Measurements from ENCODE around the gene RPH3AL.

Gene RPH3AL

DNA sequence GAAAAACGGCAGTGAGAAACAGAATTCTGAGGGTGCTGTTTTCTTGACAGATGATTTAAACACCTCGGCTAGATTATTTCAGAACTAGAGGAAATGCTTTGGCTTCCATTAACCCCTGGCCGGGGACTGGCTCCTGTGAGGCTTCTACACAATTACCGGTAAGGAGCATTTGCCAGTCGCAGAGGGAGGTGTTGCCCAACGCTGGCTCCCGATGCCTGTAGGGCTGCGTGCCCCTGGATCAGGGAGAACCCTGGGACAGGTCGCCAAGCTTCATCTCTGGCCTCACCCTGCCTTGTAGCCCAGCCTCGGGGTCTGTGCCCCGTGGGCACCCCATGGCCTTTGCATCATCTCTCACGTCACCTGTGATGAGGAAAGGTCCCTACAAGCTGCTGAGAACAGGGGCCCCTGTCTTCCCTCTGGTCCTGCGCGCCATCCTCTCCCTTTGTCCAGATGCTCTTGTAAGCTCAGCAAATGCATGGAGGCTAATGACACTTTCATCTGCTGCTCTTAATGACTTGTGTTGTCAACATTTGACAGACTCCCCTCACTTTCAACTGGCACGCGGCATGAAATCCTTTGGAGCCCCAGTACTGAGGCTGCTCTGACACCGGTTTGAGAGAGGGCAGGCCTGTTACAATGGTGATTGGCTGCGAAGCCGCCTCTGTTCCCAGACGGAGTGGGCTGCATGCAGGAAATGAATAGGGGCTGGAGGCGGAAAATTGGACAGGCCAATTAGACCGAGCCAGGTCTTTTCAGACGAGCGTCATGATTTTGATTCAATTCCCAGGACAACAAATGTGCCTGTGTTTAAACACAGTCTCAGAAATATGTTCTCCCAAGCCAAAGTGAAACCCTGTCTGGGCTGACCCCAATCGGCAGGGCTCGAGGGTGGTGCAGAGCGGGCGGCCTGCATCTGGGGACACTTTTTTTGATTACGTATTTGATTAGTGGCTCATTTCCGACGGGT, 85.6 kb downstream of the RPH3AL start:
- H3K4me3 ChIP-seq (ENCODE audit: low read depth, low read length) = no peak overlapping the region
- in situ Hi-C loops (cut with HindIII; ENCODE audit: low sequenced_read_pairs) = no loop called here
- TF ChIP-seq, protein P1, sequence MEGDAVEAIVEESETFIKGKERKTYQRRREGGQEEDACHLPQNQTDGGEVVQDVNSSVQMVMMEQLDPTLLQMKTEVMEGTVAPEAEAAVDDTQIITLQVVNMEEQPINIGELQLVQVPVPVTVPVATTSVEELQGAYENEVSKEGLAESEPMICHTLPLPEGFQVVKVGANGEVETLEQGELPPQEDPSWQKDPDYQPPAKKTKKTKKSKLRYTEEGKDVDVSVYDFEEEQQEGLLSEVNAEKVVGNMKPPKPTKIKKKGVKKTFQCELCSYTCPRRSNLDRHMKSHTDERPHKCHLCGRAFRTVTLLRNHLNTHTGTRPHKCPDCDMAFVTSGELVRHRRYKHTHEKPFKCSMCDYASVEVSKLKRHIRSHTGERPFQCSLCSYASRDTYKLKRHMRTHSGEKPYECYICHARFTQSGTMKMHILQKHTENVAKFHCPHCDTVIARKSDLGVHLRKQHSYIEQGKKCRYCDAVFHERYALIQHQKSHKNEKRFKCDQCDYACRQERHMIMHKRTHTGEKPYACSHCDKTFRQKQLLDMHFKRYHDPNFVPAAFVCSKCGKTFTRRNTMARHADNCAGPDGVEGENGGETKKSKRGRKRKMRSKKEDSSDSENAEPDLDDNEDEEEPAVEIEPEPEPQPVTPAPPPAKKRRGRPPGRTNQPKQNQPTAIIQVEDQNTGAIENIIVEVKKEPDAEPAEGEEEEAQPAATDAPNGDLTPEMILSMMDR (IDR thresholded peaks at IDR 0.05; ENCODE audit: low read depth, low read length) = no peak
- DNase-seq (ENCODE audit: low read depth, low spot score) = no peak

DNA sequence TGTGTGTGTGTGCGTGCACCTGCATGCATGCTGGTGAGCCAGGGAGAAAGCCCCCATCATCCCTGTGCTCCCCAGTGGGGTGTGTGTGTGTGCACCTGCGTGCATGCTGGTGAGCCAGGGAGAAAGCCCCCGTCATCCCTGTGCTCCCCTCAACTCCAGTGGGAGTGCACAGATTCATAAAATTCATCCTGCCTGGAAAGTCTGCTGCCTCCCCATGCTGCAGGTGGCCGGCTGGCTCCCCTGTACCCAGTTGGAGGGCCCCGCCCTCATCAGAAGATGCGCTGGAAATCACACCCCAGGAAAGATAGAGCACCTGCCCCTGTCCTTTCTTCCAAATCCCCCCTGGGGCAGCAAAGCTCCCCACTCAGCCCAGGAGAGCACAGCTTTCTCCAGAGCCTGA, 86.4 kb downstream of the RPH3AL start:
- in situ Hi-C loops (cut with HindIII; ENCODE audit: low sequenced_read_pairs) = no loop called here
- TF ChIP-seq, protein P1 (IDR thresholded peaks at IDR 0.05; ENCODE audit: low read depth, low read length) = no peak
- DNase-seq (ENCODE audit: low read depth, low spot score) = no peak
- no peak overlapping the region for H3K4me3 ChIP-seq (ENCODE audit: low read depth, low read length)

DNA sequence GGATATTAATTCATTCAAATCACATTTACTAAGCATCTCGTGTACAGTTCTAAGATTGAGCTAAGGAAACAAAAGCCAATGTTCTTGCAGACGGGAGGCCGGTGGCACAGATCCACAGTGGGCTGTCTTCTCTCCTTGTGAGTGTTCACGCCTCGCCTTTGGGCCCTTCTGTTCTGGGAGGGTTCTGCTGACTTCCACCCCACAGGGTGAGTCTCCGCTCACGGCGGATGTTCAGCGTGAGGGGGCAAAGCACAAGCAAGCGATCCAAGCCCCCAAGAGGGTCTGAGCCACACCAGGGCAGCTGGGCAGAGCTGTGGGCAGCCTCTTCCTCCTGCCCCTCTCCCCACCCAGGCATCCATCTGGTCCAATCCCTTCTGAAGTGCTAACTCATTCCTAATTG, 86.9 kb downstream of the RPH3AL start:
- DNase-seq (ENCODE audit: low read depth, low spot score) = no peak
- in situ Hi-C loops (cut with HindIII; ENCODE audit: low sequenced_read_pairs) = no loop called here
- TF ChIP-seq, protein P1 (IDR thresholded peaks at IDR 0.05; ENCODE audit: low read depth, low read length) = no peak
- no peak overlapping the region for H3K4me3 ChIP-seq (ENCODE audit: low read depth, low read length)

DNA sequence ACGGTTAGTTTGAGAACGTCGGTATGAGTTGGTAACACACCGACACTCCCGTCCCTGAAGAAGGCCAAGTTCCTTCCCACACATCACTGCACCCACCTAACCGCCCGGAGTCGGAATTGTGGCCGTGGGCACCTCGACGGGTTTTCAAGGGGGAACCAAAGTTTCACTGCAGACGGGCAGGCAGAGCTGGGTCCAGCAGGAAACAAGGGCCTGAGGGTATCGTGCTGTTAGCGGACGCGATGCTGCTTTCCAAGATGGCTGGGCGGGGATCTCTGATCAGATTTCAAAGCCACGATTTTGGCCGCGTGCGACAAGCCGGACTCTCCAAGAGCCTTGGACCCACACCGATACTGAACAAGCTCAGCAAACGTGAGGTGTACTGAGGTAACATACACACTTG, 88.8 kb downstream of the RPH3AL start:
- TF ChIP-seq, protein P1 (IDR thresholded peaks at IDR 0.05; ENCODE audit: low read depth, low read length) = no peak
- no peak overlapping the region for H3K4me3 ChIP-seq (ENCODE audit: low read depth, low read length)
- in situ Hi-C loops (cut with HindIII; ENCODE audit: low sequenced_read_pairs) = no loop called here
- no peak for DNase-seq (ENCODE audit: low read depth, low spot score)

DNA sequence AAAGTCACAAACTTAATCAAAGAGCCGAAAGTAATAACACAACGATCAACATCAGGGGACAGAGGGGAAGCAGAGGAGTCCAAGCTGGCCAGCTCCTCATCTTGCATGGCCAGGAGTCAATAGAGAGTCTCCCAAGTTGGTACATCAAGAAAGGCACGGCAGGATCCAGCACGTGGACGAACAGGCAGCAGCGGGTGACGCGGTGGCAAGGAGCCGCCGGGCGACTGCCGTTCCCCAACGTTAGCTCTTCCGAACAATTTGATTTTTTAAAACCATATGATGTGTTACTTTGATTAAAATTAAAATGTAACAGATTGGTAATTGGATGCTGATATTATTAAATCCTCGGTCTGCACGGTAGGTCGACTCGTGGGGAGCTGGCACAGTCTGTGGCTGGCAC, 89.3 kb downstream of the RPH3AL start:
- in situ Hi-C loops (cut with HindIII; ENCODE audit: low sequenced_read_pairs) = no loop called here

DNA sequence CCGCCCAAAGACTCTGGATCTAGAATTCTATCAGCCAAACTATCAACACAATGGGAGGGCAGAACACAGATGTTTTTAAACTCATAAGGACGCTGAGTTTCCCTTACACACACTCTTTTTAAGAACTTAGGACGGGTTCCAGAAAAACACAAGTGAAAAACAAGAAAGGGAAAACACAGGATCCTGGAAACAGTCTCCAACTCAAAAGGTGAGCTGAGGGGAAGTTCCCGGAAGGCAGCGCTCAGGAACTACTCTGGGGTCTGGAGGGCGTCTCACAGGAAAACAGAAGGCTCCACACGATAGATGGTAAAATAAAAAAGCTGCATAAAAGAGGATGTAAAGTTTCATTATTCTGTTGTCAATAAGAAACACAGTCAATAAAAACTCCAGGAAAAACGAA, 91.0 kb downstream of the RPH3AL start:
- H3K4me3 ChIP-seq (ENCODE audit: low read depth, low read length) = no peak overlapping the region
- in situ Hi-C loops (cut with HindIII; ENCODE audit: low sequenced_read_pairs) = no loop called here
- DNase-seq (ENCODE audit: low read depth, low spot score) = no peak
- TF ChIP-seq, protein P1 (IDR thresholded peaks at IDR 0.05; ENCODE audit: low read depth, low read length) = no peak

More for the DNA sequence above, 89.3 kb downstream of the RPH3AL start:
- no peak overlapping the region for H3K4me3 ChIP-seq (ENCODE audit: low read depth, low read length)
- TF ChIP-seq, protein P1 (IDR thresholded peaks at IDR 0.05; ENCODE audit: low read depth, low read length) = no peak
- DNase-seq (ENCODE audit: low read depth, low spot score) = no peak

Measured in astrocyte of the spinal cord (primary cell).